GM12878 (cell line): ENCODE measurements around the gene TRAPPC11.

Source experiments
- EP300 ChIP-seq, 2 experiments: fragments of 150-350 bp in 1 of 2; IDR thresholded peaks; 2 replicates each; pipeline ENCODE4 v1.6.1; 2011 to 2012; ENCODE audit warnings: low read depth in 2 of 2, low read length in 2 of 2, borderline replicate concordance in 1 of 2, improper control_type of control experiment in 1 of 2, inconsistent platforms in 1 of 2; ENCODE audit not compliant: control insufficient read depth in 1 of 2
- GABPA ChIP-seq: IDR thresholded peaks from 2 replicates; pipeline ENCODE4 v1.6.1; 2014; ENCODE audit warnings: antibody characterized with exemption, low read depth, mild to moderate bottlenecking, inconsistent platforms
- POLR2A ChIP-seq: IDR thresholded peaks from 2 replicates; pipeline ENCODE4 v1.6.1; 2011; ENCODE audit warnings: low read depth, mild to moderate bottlenecking, low read length
- ZNF24 ChIP-seq: fragments of 450-650 bp; IDR thresholded peaks from 2 replicates; pipeline ENCODE4 v1.6.1; 2017; ENCODE audit warnings: antibody characterized with exemption, mild to moderate bottlenecking
- TF ChIP-seq, protein P1 (sequence below): fragments of 450-650 bp; IDR thresholded peaks from 2 replicates; pipeline ENCODE4 v1.6.1; 2017; ENCODE audit warnings: antibody characterized with exemption, mild to moderate bottlenecking, moderate library complexity
- TF ChIP-seq, protein P2 (sequence below), 3 experiments: IDR thresholded peaks in 2 of 3; conservative IDR thresholded peaks in 1 of 3; 2 replicates each; pipeline ENCODE4 v1.5.1; 2011; ENCODE audit warnings: low read depth in 3 of 3, low read length in 3 of 3, mild to moderate bottlenecking in 3 of 3, control low read depth in 2 of 3, moderate library complexity in 2 of 3, inconsistent platforms in 1 of 3, mixed read lengths in 1 of 3; ENCODE audit not compliant: control insufficient read depth in 2 of 3, insufficient read depth in 1 of 3; ENCODE audit errors: extremely low read depth in 1 of 3

DNA sequence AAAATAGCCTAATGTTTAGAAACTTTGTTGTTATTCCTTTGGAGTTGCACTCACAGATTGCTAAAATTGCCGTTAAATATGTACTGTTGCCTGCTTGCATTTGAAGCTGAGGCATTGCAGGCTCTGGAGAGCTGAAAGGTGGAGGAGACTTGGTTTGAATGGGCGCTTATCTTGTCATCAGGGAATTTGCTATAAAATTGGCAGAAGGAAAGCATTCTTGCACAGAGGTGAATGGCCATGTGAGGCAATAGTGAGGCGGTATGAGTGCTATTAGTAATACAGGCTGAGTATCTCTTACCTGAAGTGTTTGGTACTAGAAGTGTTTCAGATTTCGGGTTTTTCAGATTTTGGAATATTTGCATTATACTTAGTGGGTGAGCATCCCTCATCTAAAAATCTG, 41.3 kb downstream of the TRAPPC11 start:
- TF ChIP-seq, protein P1, sequence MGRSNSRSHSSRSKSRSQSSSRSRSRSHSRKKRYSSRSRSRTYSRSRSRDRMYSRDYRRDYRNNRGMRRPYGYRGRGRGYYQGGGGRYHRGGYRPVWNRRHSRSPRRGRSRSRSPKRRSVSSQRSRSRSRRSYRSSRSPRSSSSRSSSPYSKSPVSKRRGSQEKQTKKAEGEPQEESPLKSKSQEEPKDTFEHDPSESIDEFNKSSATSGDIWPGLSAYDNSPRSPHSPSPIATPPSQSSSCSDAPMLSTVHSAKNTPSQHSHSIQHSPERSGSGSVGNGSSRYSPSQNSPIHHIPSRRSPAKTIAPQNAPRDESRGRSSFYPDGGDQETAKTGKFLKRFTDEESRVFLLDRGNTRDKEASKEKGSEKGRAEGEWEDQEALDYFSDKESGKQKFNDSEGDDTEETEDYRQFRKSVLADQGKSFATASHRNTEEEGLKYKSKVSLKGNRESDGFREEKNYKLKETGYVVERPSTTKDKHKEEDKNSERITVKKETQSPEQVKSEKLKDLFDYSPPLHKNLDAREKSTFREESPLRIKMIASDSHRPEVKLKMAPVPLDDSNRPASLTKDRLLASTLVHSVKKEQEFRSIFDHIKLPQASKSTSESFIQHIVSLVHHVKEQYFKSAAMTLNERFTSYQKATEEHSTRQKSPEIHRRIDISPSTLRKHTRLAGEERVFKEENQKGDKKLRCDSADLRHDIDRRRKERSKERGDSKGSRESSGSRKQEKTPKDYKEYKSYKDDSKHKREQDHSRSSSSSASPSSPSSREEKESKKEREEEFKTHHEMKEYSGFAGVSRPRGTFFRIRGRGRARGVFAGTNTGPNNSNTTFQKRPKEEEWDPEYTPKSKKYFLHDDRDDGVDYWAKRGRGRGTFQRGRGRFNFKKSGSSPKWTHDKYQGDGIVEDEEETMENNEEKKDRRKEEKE = no peak
- TF ChIP-seq ZNF24 = no peak
- no peak for TF ChIP-seq POLR2A
- TF ChIP-seq, protein P2, sequence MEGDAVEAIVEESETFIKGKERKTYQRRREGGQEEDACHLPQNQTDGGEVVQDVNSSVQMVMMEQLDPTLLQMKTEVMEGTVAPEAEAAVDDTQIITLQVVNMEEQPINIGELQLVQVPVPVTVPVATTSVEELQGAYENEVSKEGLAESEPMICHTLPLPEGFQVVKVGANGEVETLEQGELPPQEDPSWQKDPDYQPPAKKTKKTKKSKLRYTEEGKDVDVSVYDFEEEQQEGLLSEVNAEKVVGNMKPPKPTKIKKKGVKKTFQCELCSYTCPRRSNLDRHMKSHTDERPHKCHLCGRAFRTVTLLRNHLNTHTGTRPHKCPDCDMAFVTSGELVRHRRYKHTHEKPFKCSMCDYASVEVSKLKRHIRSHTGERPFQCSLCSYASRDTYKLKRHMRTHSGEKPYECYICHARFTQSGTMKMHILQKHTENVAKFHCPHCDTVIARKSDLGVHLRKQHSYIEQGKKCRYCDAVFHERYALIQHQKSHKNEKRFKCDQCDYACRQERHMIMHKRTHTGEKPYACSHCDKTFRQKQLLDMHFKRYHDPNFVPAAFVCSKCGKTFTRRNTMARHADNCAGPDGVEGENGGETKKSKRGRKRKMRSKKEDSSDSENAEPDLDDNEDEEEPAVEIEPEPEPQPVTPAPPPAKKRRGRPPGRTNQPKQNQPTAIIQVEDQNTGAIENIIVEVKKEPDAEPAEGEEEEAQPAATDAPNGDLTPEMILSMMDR (IDR thresholded peaks at IDR 0.05 in 2 of 3, conservative IDR thresholded peaks at IDR 0.05 in 1 of 3; ENCODE audit: control insufficient read depth in 2 of 3, extremely low read depth in 1 of 3, insufficient read depth in 1 of 3, low read depth in 3 of 3, low read length in 3 of 3) = no peak
- no peak for TF ChIP-seq GABPA
- TF ChIP-seq EP300 (IDR thresholded peaks at IDR 0.05; ENCODE audit: borderline replicate concordance in 1 of 2, control insufficient read depth in 1 of 2, low read depth in 2 of 2, low read length in 2 of 2) = no peak
